Activated T-cell treated with anti-CD3 and anti-CD28 coated beads, Interleukin-2, amount 50 U/mL, for 24 hours (primary cell): ENCODE data around the gene PCDH9.

Experiments used
- DNase-seq: peaks from one replicate; pipeline ENCODE4 v3.0.0-alpha.2; 2020
- H3K27ac Mint-ChIP-seq: 2 replicates; pipeline ENCODE4 v1.8.0; 2020; ENCODE audit warnings: mild to moderate bottlenecking, mixed read lengths
- H3K27me3 Mint-ChIP-seq: 2 replicates; pipeline ENCODE4 v1.8.0; 2020; ENCODE audit warnings: mixed read lengths
- H3K36me3 Mint-ChIP-seq: 2 replicates; pipeline ENCODE4 v1.8.0; 2020; ENCODE audit warnings: low read depth, mixed read lengths
- H3K4me1 Mint-ChIP-seq: 2 replicates; pipeline ENCODE4 v1.8.0; 2020; ENCODE audit warnings: low read depth, mixed read lengths
- H3K4me3 Mint-ChIP-seq: 2 replicates; pipeline ENCODE4 v1.8.0; 2020; ENCODE audit warnings: mild to moderate bottlenecking, moderate library complexity, mixed read lengths
- H3K9me3 Mint-ChIP-seq: 2 replicates; pipeline ENCODE4 v1.8.0; 2020; ENCODE audit warnings: mixed read lengths

The PCDH9 gene

DNA sequence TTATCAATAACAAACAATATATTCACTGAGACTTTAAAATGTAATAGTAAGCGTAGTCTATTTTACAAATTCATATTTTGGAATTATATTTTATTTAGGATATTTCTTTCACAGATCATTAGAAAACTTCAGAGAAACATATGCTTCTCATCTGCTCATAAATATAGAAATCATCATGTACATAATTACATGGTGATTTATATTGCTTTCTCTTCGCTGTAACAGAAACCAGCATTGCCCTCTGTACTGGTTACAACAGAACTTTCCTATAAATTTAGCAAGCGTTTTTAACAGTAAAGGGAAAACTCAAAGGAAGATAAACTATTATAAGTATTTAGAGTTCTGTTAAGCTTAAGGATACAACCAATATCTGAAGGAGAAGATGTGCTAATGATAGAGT is 672.8 kb downstream of the PCDH9 start:
- H3K27me3 Mint-ChIP-seq, result no peaks in the 10 kb centered on the region
- H3K4me3 Mint-ChIP-seq, result no peak overlapping the region
- no peak overlapping the region for H3K27ac Mint-ChIP-seq
- peaks cover 2% of the 10 kb centered on the region for H3K9me3 Mint-ChIP-seq
- no peak for DNase-seq
- H3K4me1 Mint-ChIP-seq, result no peaks in the 10 kb centered on the region
- no peaks in the 10 kb centered on the region for H3K36me3 Mint-ChIP-seq

DNA sequence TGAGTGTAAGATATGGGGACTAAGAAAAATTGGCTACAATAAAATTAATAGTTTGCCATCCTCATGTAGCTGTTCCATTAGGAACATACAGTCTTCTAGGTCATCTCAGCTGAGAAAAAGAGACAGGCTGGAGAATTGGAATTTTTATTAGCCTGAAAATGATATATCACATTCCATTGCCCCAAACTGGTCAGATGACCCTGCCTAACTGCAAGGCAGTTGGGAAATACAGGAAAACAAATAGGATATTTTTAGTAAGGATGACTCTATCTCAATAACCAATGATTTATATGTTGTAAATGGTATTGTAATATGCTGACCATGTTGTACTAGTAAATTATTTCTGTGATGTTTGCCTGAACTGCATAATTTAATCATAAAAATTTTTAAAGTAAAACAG is 673.8 kb downstream of the PCDH9 start:
- Mint-ChIP-seq H3K9me3 (no peaks in the 10 kb centered on the region), H3K27me3 (no peaks in the 10 kb centered on the region), H3K4me3 (no peak overlapping the region), H3K4me1 (no peaks in the 10 kb centered on the region), H3K27ac (no peak overlapping the region), H3K36me3 (no peaks in the 10 kb centered on the region)
- no peak for DNase-seq

DNA sequence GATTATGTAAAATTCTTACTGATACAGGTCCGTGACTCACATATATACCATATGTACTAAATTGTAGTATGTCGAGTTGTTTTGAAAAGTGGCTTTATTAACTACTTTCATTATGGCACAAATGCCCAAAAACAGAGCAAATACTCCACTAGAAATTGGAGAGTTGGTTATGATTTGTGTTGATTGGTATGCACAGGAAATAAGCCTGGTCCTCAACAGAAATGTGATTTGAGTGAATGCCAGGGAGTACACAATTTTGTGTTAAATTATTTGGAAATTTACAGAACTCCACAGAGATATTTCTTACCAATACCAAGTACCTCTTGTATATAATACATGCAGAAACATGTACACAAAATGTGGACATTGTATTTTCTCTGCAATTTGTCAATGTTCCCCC is 676.7 kb downstream of the PCDH9 start:
- Mint-ChIP-seq H3K36me3 (no peaks in the 10 kb centered on the region), H3K4me1 (no peaks in the 10 kb centered on the region), H3K9me3 (no peaks in the 10 kb centered on the region), H3K27me3 (no peaks in the 10 kb centered on the region), H3K27ac (no peak overlapping the region), H3K4me3 (no peak overlapping the region)
- no peak for DNase-seq

DNA sequence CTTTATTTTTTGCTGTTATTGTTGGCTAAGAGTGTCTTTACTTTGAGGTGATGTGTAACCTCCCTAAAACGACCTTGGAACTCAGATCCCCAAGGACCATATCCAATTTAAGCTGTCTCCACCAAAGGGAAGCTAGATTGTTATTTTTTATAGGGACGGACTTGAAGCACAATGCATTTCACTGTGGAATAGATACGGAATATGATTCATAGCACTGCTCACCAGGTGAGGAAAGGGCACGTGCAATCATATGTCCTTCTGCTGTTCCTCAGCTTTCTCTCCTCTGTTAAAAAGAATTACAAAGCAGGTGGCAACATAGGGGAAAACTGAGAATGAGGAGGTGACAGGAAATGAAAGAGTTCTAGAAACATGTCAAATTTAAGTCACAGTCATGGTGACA is 679.0 kb downstream of the PCDH9 start:
- DNase-seq, result no peak
- Mint-ChIP-seq H3K27ac (no peak overlapping the region), H3K27me3 (no peaks in the 10 kb centered on the region), H3K4me1 (no peaks in the 10 kb centered on the region), H3K4me3 (no peak overlapping the region), H3K36me3 (no peaks in the 10 kb centered on the region), H3K9me3 (no peaks in the 10 kb centered on the region)

DNA sequence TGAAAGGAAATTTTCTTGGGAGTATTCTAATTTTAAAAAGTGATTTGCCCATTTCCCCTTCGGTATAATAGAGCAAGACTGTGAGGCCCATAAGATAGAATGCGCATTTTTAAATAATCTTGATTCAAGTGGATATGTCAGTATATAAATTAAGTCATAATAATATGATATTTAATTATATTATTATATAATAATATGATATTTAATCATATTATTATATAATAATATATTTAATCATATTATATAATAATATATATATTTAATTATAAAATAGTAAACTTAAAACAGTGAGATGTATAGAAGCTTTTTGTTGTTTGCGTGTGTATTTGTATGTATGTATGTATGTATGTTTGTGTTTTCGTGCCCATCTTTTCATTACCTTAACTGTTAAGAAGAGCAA is 682.5 kb downstream of the PCDH9 start:
- Mint-ChIP-seq H3K9me3 (no peaks in the 10 kb centered on the region), H3K36me3 (no peaks in the 10 kb centered on the region), H3K27me3 (no peaks in the 10 kb centered on the region), H3K4me1 (no peaks in the 10 kb centered on the region), H3K4me3 (no peak overlapping the region), H3K27ac (no peak overlapping the region)
- DNase-seq, result no peak

DNA sequence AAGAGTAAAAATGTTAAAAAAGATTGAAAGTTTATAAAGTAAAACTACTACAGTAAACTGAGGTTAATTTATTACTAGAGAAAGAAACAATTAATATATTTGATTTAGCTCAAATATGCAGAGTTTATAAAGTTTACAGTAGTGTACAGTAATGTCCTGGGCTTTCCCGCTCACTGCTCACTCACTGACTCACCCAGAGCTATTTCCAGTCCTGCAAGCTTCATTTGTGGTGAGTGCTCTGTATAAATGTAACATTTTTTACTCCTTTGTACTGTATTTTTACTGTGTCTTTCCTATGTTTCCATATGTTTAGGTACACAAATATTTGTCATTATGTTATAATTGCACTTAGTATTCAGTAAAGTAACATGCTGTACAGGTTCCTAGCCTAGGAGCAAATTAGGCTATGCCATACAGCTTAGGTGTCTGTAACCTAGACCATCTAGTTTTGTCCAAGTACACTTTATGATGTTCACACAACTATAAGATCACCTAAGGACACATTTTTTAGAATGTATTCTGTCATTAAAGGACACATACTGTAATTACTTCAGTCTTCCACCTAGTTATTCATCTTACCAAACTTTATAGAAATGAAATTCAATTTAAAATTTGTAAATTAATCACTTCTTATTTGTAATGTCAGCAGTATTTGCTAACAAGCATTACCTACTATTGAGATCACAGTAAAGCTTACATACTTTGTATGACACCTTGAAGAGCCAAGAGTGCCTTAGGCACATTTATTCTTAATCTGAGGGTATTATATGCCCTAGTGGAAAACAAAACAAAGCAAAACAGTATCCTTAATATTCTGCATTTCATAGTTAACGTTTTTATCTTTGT is 683.4 kb downstream of the PCDH9 start:
- DNase-seq, result no peak
- Mint-ChIP-seq H3K36me3 (no peaks in the 10 kb centered on the region), H3K9me3 (no peaks in the 10 kb centered on the region), H3K27ac (no peak overlapping the region), H3K4me3 (no peak overlapping the region), H3K27me3 (no peaks in the 10 kb centered on the region), H3K4me1 (no peaks in the 10 kb centered on the region)

DNA sequence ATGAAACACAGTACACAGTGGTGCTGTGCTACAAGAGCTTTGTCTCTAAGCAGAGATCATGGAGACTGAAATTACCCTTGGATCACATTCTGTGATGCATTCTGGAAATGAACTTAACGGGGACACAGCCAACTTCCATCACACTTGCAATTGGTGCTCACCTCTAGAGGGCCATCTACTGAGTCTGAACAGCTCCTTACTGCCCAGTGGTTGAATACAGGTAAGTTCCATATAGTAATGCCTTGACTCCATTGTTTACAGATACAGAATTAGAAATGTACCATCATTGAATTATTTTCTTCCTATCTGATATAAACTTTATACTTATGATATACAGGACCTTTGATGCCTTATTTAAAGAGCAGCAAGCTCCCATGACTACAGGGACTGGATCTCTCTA is 686.4 kb downstream of the PCDH9 start:
- H3K4me3 Mint-ChIP-seq, result no peak overlapping the region
- H3K4me1 Mint-ChIP-seq, result no peaks in the 10 kb centered on the region
- H3K9me3 Mint-ChIP-seq, result peaks cover 2% of the 10 kb centered on the region
- H3K27me3 Mint-ChIP-seq, result no peaks in the 10 kb centered on the region
- H3K36me3 Mint-ChIP-seq, result no peaks in the 10 kb centered on the region
- DNase-seq, result no peak
- H3K27ac Mint-ChIP-seq, result no peak overlapping the region

DNA sequence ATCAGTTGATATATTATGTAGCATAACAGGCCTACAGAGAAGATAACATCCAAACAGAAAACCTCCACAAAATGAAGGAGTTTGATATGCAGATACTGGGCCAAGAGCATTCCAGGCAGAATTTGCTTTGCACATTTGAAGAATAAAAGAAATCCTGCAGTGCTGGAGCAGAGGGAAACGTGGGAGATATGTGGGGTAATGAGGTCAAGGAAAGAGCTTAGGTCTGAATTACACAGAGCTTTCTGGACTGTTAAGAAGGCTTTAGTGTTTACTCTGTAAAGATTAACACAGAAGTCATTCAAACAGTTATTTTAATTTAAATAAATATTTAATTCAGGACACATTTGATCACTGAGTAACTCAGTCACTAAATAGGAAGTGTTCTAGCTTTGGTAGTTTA is 692.7 kb downstream of the PCDH9 start:
- Mint-ChIP-seq H3K4me3 (no peak overlapping the region), H3K4me1 (no peaks in the 10 kb centered on the region), H3K36me3 (no peaks in the 10 kb centered on the region), H3K27me3 (no peaks in the 10 kb centered on the region), H3K9me3 (peaks cover 2% of the 10 kb centered on the region), H3K27ac (no peak overlapping the region)
- DNase-seq, result no peak

DNA sequence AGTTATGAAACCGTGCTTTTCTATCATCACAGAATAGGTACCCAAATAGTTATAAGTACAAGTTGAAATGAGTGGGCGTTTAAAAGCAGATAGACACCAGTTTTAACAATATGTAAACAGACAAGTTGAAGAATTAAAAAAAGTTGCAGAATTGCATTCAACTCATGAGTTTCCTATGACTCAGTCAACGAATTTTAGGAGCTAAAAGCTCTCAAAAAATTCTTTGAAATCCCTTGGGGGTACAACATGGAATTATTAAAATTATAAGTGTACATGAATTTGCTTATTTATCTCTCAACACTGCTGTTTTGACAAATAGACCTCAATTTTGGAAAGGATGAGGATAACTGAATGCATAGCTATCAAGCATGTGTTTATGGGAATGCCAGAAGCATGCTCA is 693.4 kb downstream of the PCDH9 start:
- no peak for DNase-seq
- no peaks in the 10 kb centered on the region for H3K36me3 Mint-ChIP-seq
- no peaks in the 10 kb centered on the region for H3K4me1 Mint-ChIP-seq
- H3K27ac Mint-ChIP-seq, result no peak overlapping the region
- H3K4me3 Mint-ChIP-seq, result no peak overlapping the region
- peaks cover 2% of the 10 kb centered on the region for H3K9me3 Mint-ChIP-seq
- H3K27me3 Mint-ChIP-seq, result no peaks in the 10 kb centered on the region

DNA sequence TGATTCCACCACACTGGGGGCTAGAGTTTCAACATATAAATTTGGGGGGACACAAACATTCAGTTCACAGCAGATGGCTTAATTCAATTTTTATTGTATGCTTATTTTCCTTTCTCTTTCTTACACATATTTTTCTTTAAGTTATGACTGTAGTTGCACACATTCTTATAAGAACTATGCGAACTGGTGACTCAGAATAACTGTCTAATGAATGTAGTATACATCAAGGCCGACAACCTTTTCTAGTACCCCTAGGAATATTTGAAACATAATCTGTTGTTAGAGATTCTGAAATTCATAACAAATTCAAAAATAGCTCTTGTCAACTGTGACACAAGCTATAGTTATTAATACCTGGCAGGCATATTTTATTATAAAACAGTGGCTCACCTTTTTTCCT is 695.6 kb downstream of the PCDH9 start:
- Mint-ChIP-seq H3K4me3 (no peak overlapping the region), H3K36me3 (no peaks in the 10 kb centered on the region), H3K9me3 (peaks cover 2% of the 10 kb centered on the region), H3K27ac (no peak overlapping the region), H3K27me3 (no peaks in the 10 kb centered on the region), H3K4me1 (no peaks in the 10 kb centered on the region)
- DNase-seq, result no peak

DNA sequence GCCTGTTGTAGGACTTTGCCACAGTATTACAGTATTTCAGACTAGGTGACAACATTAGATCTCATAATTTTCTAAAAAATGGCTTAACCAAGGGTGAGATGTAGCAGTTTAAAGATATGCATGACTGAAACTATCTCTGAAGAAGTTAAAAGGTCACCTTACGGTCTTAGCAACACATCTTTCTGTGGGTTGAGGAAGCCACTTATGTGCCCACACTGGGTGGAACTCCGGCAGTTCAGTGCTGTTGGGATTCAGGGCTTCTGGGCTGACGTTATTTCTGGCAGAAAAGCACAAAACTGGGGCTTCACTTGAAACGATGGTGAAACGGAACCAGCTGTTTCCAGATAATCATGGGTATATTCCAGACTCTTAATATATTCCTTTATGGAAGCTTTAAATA is 697.3 kb downstream of the PCDH9 start:
- H3K27ac Mint-ChIP-seq, result no peak overlapping the region
- no peaks in the 10 kb centered on the region for H3K27me3 Mint-ChIP-seq
- no peaks in the 10 kb centered on the region for H3K9me3 Mint-ChIP-seq
- no peaks in the 10 kb centered on the region for H3K4me1 Mint-ChIP-seq
- no peak for DNase-seq
- H3K4me3 Mint-ChIP-seq, result no peak overlapping the region
- H3K36me3 Mint-ChIP-seq, result no peaks in the 10 kb centered on the region

DNA sequence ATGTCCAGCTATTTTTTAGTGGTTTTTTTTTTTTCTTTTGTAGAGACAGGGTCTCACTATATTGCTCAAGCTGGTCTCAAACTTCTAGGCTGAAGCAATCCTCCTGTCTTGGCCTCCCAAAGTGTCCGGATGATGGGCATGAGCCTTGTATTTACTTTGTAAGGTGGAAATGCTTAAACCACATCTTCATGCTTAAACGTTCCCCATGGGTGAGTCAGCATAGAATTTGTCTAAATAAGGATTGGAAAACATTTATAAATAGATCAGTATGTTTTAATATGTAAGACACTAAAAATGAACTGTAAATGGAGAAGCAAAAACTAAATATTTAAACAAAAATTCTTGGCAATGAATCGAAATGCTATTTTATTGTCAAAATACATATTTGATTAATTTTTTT is 698.0 kb downstream of the PCDH9 start:
- Mint-ChIP-seq H3K27me3 (no peaks in the 10 kb centered on the region), H3K27ac (no peak overlapping the region), H3K4me1 (no peaks in the 10 kb centered on the region), H3K36me3 (no peaks in the 10 kb centered on the region), H3K9me3 (no peaks in the 10 kb centered on the region), H3K4me3 (no peak overlapping the region)
- DNase-seq, result no peak

DNA sequence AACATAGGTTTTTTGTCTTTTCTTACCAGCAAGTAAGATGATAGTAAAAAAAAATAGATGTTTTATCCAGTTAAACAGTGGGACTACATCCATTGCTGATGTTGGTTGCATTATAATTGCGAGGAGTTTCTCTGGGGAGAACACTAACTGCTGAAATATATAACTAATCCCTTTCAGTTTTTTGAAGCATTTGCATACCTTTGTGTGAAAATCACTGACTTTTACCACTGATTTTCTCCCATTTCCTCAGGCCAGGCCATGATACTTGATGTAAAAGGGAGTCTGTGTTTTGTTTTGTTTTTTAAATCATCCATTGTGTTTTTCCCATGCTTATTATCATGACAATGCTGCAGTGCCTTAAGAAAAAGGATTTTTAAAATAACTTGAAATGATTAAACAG is 699.5 kb downstream of the PCDH9 start:
- H3K9me3 Mint-ChIP-seq, result no peaks in the 10 kb centered on the region
- no peaks in the 10 kb centered on the region for H3K27me3 Mint-ChIP-seq
- H3K4me1 Mint-ChIP-seq, result no peaks in the 10 kb centered on the region
- no peak for DNase-seq
- no peak overlapping the region for H3K27ac Mint-ChIP-seq
- no peaks in the 10 kb centered on the region for H3K36me3 Mint-ChIP-seq
- no peak overlapping the region for H3K4me3 Mint-ChIP-seq

DNA sequence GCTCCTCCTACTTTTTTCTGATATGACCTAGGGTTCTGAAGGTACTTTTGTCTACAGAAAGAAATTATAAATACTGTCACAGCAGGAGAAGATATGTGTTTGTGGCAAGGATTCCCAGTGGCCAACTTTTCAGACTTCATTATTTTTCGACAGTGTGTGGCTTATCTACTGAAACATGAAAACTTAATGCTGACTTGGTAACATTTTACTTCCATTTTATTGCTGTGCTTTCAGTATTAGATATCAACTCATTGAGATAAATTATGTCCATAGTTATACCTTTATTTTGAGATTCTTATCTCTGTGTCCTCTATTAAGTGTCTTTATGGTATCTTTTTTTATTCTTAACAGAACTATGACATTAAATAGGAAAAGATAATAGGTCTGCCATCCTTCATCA is 700.0 kb downstream of the PCDH9 start:
- no peaks in the 10 kb centered on the region for H3K4me1 Mint-ChIP-seq
- no peak for DNase-seq
- H3K4me3 Mint-ChIP-seq, result no peak overlapping the region
- H3K36me3 Mint-ChIP-seq, result no peaks in the 10 kb centered on the region
- no peak overlapping the region for H3K27ac Mint-ChIP-seq
- H3K27me3 Mint-ChIP-seq, result no peaks in the 10 kb centered on the region
- no peaks in the 10 kb centered on the region for H3K9me3 Mint-ChIP-seq

DNA sequence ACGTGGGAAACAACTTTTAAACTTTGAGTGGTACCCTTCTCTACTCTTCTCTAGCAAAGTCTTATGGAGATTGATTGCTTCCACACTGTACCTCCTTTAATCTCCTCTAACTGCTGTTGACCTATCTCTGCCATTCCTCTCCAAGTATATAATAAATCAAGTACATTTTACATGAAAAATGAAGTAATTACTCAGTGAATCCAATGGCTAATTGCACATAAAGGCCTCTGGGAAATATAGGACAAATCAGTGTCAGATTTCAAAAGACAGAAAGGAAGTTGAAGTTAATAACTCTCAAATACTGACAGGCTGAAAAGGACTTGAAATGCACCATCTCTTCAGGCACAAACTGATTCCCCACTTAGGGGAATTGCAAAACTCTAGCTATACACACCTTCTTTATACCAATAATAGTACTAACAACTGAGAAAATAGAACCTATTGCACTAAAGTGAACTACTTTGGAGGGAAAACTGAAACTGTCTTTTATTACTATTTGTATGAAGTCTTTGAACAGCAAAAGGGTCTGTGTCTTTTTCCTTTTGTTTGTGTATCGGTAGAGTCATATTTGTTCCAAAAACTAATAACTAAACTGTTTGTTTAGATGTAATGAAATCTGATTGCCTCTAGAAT is 701.1 kb downstream of the PCDH9 start:
- H3K27me3 Mint-ChIP-seq, result no peaks in the 10 kb centered on the region

More for the DNA sequence above, 701.1 kb downstream of the PCDH9 start:
- no peak for DNase-seq
- Mint-ChIP-seq H3K27ac (no peak overlapping the region), H3K36me3 (no peaks in the 10 kb centered on the region), H3K4me1 (no peaks in the 10 kb centered on the region), H3K4me3 (no peak overlapping the region), H3K9me3 (no peaks in the 10 kb centered on the region)
